HepG2 (cell line): ENCODE measurements around the gene WWP2. TPM values are rescaled to one million over a fixed set of nuclear protein-coding genes. Genes with fewer than 3 reads are reported as not detected.

ENCODE experiments used
- ELF1 ChIP-seq: sonication (generic); formaldehyde crosslinking; IDR thresholded peaks from 2 replicates; pipeline ENCODE4 v1.4.0; 2020; ENCODE audit warnings: missing genetic modification reagents
- FIP1L1 ChIP-seq: fragments of 200-400 bp; formaldehyde crosslinking; IDR thresholded peaks from 2 replicates; pipeline ENCODE4 v1.6.1; 2018; ENCODE audit warnings: low read depth, mild to moderate bottlenecking, low read length, moderate library complexity, borderline replicate concordance; ENCODE audit not compliant: insufficient read depth
- KLF11 ChIP-seq: IDR thresholded peaks from 2 replicates; pipeline ENCODE4 v1.6.1; 2016; ENCODE audit warnings: missing compliant biosample characterization
- MIXL1 ChIP-seq: IDR thresholded peaks from 2 replicates; pipeline ENCODE4 v1.6.1; 2016
- NONO ChIP-seq, 2 experiments: fragments of 450-650 bp in 1 of 2; sonication (generic) in 1 of 2; formaldehyde crosslinking in 1 of 2; IDR thresholded peaks in 1 of 2; conservative IDR thresholded peaks in 1 of 2; 2 replicates each; pipeline versions ENCODE4 v1.6.1 to v1.8.0; 2017 to 2022; ENCODE audit warnings: mild to moderate bottlenecking in 1 of 2, missing genetic modification reagents in 1 of 2, moderate library complexity in 1 of 2
- ONECUT2 ChIP-seq: sonication (generic); formaldehyde crosslinking; IDR thresholded peaks from 2 replicates; pipeline ENCODE4 v1.4.0; 2020; ENCODE audit warnings: missing genetic modification reagents
- PHF20 ChIP-seq: sonication (generic); formaldehyde crosslinking; IDR thresholded peaks from 2 replicates; pipeline ENCODE4 v1.5.0; 2020; ENCODE audit warnings: mild to moderate bottlenecking, missing genetic modification reagents
- POLR2A ChIP-seq, 2 experiments: IDR thresholded peaks; 2 replicates each; pipeline ENCODE4 v1.6.1; 2011; ENCODE audit warnings: low read depth in 2 of 2, low read length in 2 of 2, mild to moderate bottlenecking in 1 of 2, moderate library complexity in 1 of 2; ENCODE audit not compliant: insufficient read depth in 1 of 2
- RCOR2 ChIP-seq: IDR thresholded peaks from 2 replicates; pipeline ENCODE4 v1.6.1; 2016; ENCODE audit warnings: missing biosample characterization, missing genetic modification reagents
- STAG1 ChIP-seq: sonication (generic); formaldehyde crosslinking; IDR thresholded peaks from 2 replicates; pipeline ENCODE4 v1.4.0; 2020; ENCODE audit warnings: missing genetic modification reagents
- ZBTB37 ChIP-seq: sonication (generic); formaldehyde crosslinking; IDR thresholded peaks from 2 replicates; pipeline ENCODE4 v1.4.0; 2020; ENCODE audit warnings: mild to moderate bottlenecking, missing genetic modification reagents
- ZBTB39 ChIP-seq: sonication (generic); formaldehyde crosslinking; IDR thresholded peaks from 2 replicates; pipeline ENCODE4 v1.5.0; 2020; ENCODE audit warnings: missing genetic modification reagents
- ZNF414 ChIP-seq: sonication (generic); formaldehyde crosslinking; IDR thresholded peaks from 2 replicates; pipeline ENCODE4 v1.5.0; 2020; ENCODE audit warnings: missing genetic modification reagents
- ZNF678 ChIP-seq: sonication (generic); formaldehyde crosslinking; IDR thresholded peaks from 2 replicates; pipeline ENCODE4 v1.4.0; 2020; ENCODE audit warnings: mild to moderate bottlenecking, missing genetic modification reagents
- ZNF724P ChIP-seq: sonication (generic); formaldehyde crosslinking; IDR thresholded peaks from 2 replicates; pipeline ENCODE4 v1.8.0; 2022; ENCODE audit warnings: missing genetic modification reagents, borderline replicate concordance
- polyA plus RNA-seq, 8 experiments: library from polyadenylated mRNA; depleted of rRNA in 3 of 8; stranded (reverse) in 7 of 8; unstranded in 1 of 8; fragments of >200 nt; fragmentation: Illumina TruSeq in 4 of 8; extraction: Trizol in 4 of 8; gene quantifications; 2 replicates each; pipeline versions ENCODE4 v1.2.1 to v1.2.3, GENCODE V29; 2011 to 2016; ENCODE audit warnings: low read depth in 4 of 8, missing spikeins in 1 of 8, mixed read lengths in 1 of 8; ENCODE audit not compliant: insufficient read depth in 1 of 8
- total RNA-seq, 5 experiments: library from RNA; depleted of rRNA; stranded (reverse); fragments of >200 nt; fragmentation: Illumina TruSeq; extraction: Trizol; gene quantifications; 2 replicates each; pipeline ENCODE4 v1.2.3, GENCODE V29; 2016; ENCODE audit warnings: low read depth in 1 of 5
- TF ChIP-seq, protein P1 (sequence below): IDR thresholded peaks from 2 replicates; pipeline ENCODE4 v1.6.1; 2016; ENCODE audit warnings: missing biosample characterization, missing genetic modification reagents, low read depth
- TF ChIP-seq, protein P2 (sequence below): sonication (generic); formaldehyde crosslinking; IDR thresholded peaks from 2 replicates; pipeline ENCODE4 v1.5.0; 2020; ENCODE audit warnings: missing genetic modification reagents
- TF ChIP-seq, protein P3 (sequence below): sonication (generic); formaldehyde crosslinking; IDR thresholded peaks from 2 replicates; pipeline ENCODE4 v1.8.1; 2022; ENCODE audit warnings: mild to moderate bottlenecking, missing genetic modification reagents
- TF ChIP-seq, protein P4 (sequence below): sonication (generic); formaldehyde crosslinking; conservative IDR thresholded peaks from 2 replicates; pipeline ENCODE4 v1.4.0; 2020; ENCODE audit warnings: missing genetic modification reagents

The WWP2 gene
- total and polyA plus RNA-seq, 2 of the 13 experiments (the other 11 are each of a cell fraction or from before 2014, with no cell fraction given) = 11.4 to 28.2 TPM

DNA sequence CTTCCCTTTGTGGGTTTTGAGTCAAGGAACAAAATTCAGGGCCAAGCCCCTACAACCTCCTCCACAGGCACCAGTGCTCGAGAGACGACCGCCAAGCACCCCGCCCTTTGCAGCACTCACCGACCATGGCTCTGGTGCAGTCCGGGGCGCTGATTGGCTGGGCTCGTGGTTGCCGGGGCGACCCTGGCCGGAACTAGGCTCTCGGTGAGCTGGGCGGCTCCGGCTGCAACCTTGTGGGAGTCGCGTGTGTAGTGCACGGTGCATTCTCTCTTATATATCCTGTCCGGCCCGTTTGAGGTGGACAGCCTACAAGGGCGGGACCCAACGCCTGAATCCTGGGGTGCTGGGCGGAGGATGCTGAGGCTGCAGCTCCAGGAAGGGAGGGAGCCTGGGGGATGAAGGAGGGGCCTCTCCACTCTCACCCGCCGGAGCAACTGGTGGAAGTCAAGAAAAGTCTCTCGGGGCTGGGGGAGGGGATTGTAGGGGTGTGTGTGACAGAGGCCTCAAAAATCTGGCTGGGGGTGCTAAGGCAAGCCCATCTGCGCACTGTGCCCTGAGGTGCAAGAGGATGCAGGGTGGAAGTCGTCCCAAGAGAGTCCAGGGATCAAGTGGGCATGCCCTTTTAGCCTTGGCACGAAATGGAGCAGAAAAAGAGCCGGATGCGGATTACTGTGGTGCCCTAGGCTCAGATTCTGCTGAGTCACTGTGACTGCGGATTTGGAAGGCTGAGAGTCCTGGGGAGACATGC, 35.6 kb upstream of the WWP2 start, which contains the start of gene NQO1 (continued):
- TF ChIP-seq ZBTB39 (CRISPR knock-in tag) (no peak), RCOR2 (no peak), FIP1L1 (peak; percentile 68; the same call in 1 of the 2 replicates), ZNF724P (no peak), ZBTB37 (CRISPR knock-in tag) (no peak), PHF20 (CRISPR knock-in tag) (peak; percentile 62; the same call in 1 of the 2 replicates), ELF1 (CRISPR knock-in tag) (peak; percentile 77), ONECUT2 (CRISPR knock-in tag) (no peak), KLF11 (CRISPR knock-in tag) (no peak), NONO (IDR thresholded peaks at IDR 0.05) (no peak), NONO (CRISPR knock-in tag; conservative IDR thresholded peaks at IDR 0.05) (peak; percentile 41), STAG1 (no peak), MIXL1 (no peak), ZNF678 (CRISPR knock-in tag) (no peak), ZNF414 (CRISPR knock-in tag) (no peak), POLR2A (IDR thresholded peaks at IDR 0.05; ENCODE audit: insufficient read depth in 1 of 2, low read depth in 2 of 2, low read length in 2 of 2) (peak; percentile 98 to 99)
- TF ChIP-seq, protein P1, sequence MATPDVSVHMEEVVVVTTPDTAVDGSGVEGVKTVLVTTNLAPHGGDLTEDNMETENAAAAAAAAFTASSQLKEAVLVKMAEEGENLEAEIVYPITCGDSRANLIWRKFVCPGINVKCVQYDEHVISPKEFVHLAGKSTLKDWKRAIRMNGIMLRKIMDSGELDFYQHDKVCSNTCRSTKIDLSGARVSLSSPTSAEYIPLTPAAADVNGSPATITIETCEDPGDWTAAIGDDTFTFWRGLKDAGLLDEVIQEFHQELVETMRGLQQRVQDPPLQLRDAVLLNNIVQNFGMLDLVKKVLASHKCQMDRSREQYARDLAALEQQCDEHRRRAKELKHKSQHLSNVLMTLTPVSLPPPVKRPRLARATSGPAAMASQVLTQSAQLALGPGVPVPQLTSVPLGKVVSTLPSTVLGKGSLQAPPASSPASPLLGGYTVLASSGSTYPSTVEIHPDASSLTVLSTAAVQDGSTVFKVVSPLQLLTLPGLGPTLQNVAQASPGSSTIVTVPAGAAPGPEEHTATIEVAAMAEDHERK = no peak
- TF ChIP-seq, protein P2, sequence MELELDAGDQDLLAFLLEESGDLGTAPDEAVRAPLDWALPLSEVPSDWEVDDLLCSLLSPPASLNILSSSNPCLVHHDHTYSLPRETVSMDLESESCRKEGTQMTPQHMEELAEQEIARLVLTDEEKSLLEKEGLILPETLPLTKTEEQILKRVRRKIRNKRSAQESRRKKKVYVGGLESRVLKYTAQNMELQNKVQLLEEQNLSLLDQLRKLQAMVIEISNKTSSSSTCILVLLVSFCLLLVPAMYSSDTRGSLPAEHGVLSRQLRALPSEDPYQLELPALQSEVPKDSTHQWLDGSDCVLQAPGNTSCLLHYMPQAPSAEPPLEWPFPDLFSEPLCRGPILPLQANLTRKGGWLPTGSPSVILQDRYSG (CRISPR knock-in tag) = no peak
- TF ChIP-seq, protein P3, sequence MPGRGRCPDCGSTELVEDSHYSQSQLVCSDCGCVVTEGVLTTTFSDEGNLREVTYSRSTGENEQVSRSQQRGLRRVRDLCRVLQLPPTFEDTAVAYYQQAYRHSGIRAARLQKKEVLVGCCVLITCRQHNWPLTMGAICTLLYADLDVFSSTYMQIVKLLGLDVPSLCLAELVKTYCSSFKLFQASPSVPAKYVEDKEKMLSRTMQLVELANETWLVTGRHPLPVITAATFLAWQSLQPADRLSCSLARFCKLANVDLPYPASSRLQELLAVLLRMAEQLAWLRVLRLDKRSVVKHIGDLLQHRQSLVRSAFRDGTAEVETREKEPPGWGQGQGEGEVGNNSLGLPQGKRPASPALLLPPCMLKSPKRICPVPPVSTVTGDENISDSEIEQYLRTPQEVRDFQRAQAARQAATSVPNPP (CRISPR knock-in tag) = no peak
- TF ChIP-seq, protein P4, sequence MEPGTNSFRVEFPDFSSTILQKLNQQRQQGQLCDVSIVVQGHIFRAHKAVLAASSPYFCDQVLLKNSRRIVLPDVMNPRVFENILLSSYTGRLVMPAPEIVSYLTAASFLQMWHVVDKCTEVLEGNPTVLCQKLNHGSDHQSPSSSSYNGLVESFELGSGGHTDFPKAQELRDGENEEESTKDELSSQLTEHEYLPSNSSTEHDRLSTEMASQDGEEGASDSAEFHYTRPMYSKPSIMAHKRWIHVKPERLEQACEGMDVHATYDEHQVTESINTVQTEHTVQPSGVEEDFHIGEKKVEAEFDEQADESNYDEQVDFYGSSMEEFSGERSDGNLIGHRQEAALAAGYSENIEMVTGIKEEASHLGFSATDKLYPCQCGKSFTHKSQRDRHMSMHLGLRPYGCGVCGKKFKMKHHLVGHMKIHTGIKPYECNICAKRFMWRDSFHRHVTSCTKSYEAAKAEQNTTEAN (CRISPR knock-in tag) = no peak; the same call in 1 of the 2 replicates
